ENCODE measurements around the gene NEK3.
"Not testable (repeated sequence)": the region's sequence is repeated elsewhere in the genome, so short reads cannot be mapped to it uniquely, and the experiment has no call there.

Gene NEK3

GRCh38 chr13:52170828-52171391, 11.5 kb upstream of the NEK3 start:
- not testable (repeated sequence) for DNase-seq

- DNase-seq = no peak
These were observed 10.4 kb upstream of the NEK3 start for GRCh38 chr13:52169839-52170238.

GRCh38 chr13:52165411-52165810, 6.0 kb upstream of the NEK3 start:
- no peak for DNase-seq

- peak in 4 of 58 donors; percentile 11 to 36 (median 20) for DNase-seq
These were observed 5.6 kb upstream of the NEK3 start for GRCh38 chr13:52164989-52165388.

- DNase-seq = not testable (repeated sequence)
These were observed 4.5 kb upstream of the NEK3 start for GRCh38 chr13:52163878-52164277.

GRCh38 chr13:52162279-52163101, 3.1 kb upstream of the NEK3 start:
- DNase-seq = no peak

- no peak for DNase-seq
These were observed 1.8 kb upstream of the NEK3 start for GRCh38 chr13:52161181-52161646.

- no peak for DNase-seq
These were observed 1.1 kb upstream of the NEK3 start for GRCh38 chr13:52160506-52160905.

- no peak for DNase-seq
These were observed 656 bp upstream of the NEK3 start for GRCh38 chr13:52160053-52160452.

- DNase-seq = peak in 12 of 58 donors; percentile 5 to 73 (median 28)
These were observed 703 bp downstream of the NEK3 start for GRCh38 chr13:52158629-52159158.

GRCh38 chr13:52156724-52157261, 2.6 kb downstream of the NEK3 start:
- no peak for DNase-seq

GRCh38 chr13:52155177-52155576, 4.2 kb downstream of the NEK3 start:
- no peak for DNase-seq

GRCh38 chr13:52147225-52147624, 12.2 kb downstream of the NEK3 start:
- no peak for DNase-seq

- no peak for DNase-seq
These were observed 18.1 kb downstream of the NEK3 start for GRCh38 chr13:52141299-52141698.

- DNase-seq = no peak
These were observed 21.9 kb downstream of the NEK3 start for GRCh38 chr13:52137489-52137888.

- DNase-seq = no peak
These were observed 22.6 kb downstream of the NEK3 start for GRCh38 chr13:52136763-52137162.

GRCh38 chr13:52130641-52131040, 28.8 kb downstream of the NEK3 start:
- no peak for DNase-seq

GRCh38 chr13:52128714-52129700, 30.4 kb downstream of the NEK3 start, which contains the start of gene NEK5:
NEK5 (minus strand) TSS chr13:52129073; CDS start chr13:52127482, 1,591 bp downstream.
- peak in 47 of 58 donors; percentile 3 to 69 (median 34) for DNase-seq

GRCh38 chr13:52127783-52128702, 31.4 kb downstream of the NEK3 start:
- peak in 50 of 58 donors; percentile 4 to 75 (median 22) for DNase-seq

GRCh38 chr13:52127378-52127777, 32.0 kb downstream of the NEK3 start:
- DNase-seq = no peak

All from anterior cingulate cortex (tissue), 58 donors.